Neural cell (in vitro differentiated cells): Measurements from ENCODE around the gene PTH. TPM values are rescaled to one million over a fixed set of nuclear protein-coding genes. Genes with fewer than 3 reads are reported as not detected.

Source experiments
- H2AFZ ChIP-seq: fragments of 200-600, 300-800 bp; sonication (generic), shearing (Covaris generic); 2 replicates; pipeline ENCODE4 v1.6.0; 2014; ENCODE audit warnings: low read depth, mild to moderate bottlenecking, antibody characterized with exemption, low read length, moderate library complexity
- H3F3A ChIP-seq: fragments of 200-600 bp; shearing (Covaris generic); 2 replicates; pipeline ENCODE4 v1.6.1; 2016; ENCODE audit warnings: mild to moderate bottlenecking, moderate library complexity, mixed read lengths, antibody characterized with exemption, low read length; ENCODE audit not compliant: insufficient read depth, poor library complexity, severe bottlenecking
- H3K27ac ChIP-seq: fragments of 200-600, 300-800 bp; sonication (generic), shearing (Covaris generic); 2 replicates; pipeline ENCODE4 v1.5.1; 2014; ENCODE audit warnings: mild to moderate bottlenecking, low read length, moderate library complexity
- H3K27me3 ChIP-seq: fragments of 300-800, 200-600 bp; sonication (generic), shearing (Covaris generic); 2 replicates; pipeline ENCODE4 v1.6.0; 2014; ENCODE audit warnings: mild to moderate bottlenecking, low read depth, low read length, moderate library complexity; ENCODE audit not compliant: insufficient read depth
- H3K36me3 ChIP-seq: fragments of 300-800, 200-600 bp; sonication (generic), shearing (Covaris generic); 2 replicates; pipeline ENCODE4 v1.5.1; 2014; ENCODE audit warnings: mild to moderate bottlenecking, antibody characterized with exemption, low read length, moderate library complexity; ENCODE audit not compliant: insufficient read depth
- H3K4me2 ChIP-seq: fragments of 300-800, 200-600 bp; sonication (generic), shearing (Covaris generic); 2 replicates; pipeline ENCODE4 v1.6.0; 2014; ENCODE audit warnings: mild to moderate bottlenecking, low read length
- H3K4me3 ChIP-seq: fragments of 300-800, 200-600 bp; sonication (generic), shearing (Covaris generic); 2 replicates; pipeline ENCODE4 v1.5.1; 2014; ENCODE audit warnings: mild to moderate bottlenecking, low read length, moderate library complexity
- H3K79me2 ChIP-seq: fragments of 200-600 bp; shearing (Covaris generic); replicated peaks from 2 replicates; pipeline ENCODE4 v1.6.0; 2014; ENCODE audit warnings: mild to moderate bottlenecking, low read length, moderate library complexity; ENCODE audit not compliant: insufficient read depth
- H3K9ac ChIP-seq: fragments of 300-800, 200-600 bp; sonication (generic), shearing (Covaris generic); 2 replicates; pipeline ENCODE4 v1.6.1; 2016; ENCODE audit warnings: mild to moderate bottlenecking, low read length, mixed read lengths
- H3K9me2 ChIP-seq: fragments of 200-600 bp; shearing (Covaris generic); 2 replicates; pipeline ENCODE4 v1.6.1; 2016; ENCODE audit warnings: mild to moderate bottlenecking, low read length, mixed read lengths; ENCODE audit not compliant: insufficient read depth
- H3K9me3 ChIP-seq: fragments of 200-600, 300-800 bp; sonication (generic), shearing (Covaris generic); 2 replicates; pipeline ENCODE4 v1.6.1; 2016; ENCODE audit warnings: mild to moderate bottlenecking, mixed run types, low read length, moderate library complexity, mixed read lengths
- H4K20me1 ChIP-seq: fragments of 200-600 bp; shearing (Covaris generic); 2 replicates; pipeline ENCODE4 v1.6.1; 2016; ENCODE audit warnings: mild to moderate bottlenecking, mixed run types; ENCODE audit not compliant: insufficient read depth
- EP300 ChIP-seq: fragments of 450-650 bp; conservative IDR thresholded peaks from 2 replicates; pipeline ENCODE4 v1.6.1; 2014; ENCODE audit warnings: antibody characterized with exemption, mild to moderate bottlenecking, moderate library complexity; ENCODE audit not compliant: poor library complexity, severe bottlenecking
- EZH2 ChIP-seq: fragments of 200-600, 300-800 bp; shearing (Covaris generic), sonication (generic); IDR thresholded peaks from 2 replicates; pipeline ENCODE4 v1.6.1; 2014; ENCODE audit warnings: antibody characterized with exemption, low read length, borderline replicate concordance, mild to moderate bottlenecking; ENCODE audit not compliant: insufficient read depth, poor library complexity, severe bottlenecking
- MXI1 ChIP-seq: fragments of 450-650 bp; conservative IDR thresholded peaks from 2 replicates; pipeline ENCODE4 v1.6.1; 2014; ENCODE audit warnings: antibody characterized with exemption, mild to moderate bottlenecking; ENCODE audit not compliant: poor library complexity, severe bottlenecking
- POLR2AphosphoS5 ChIP-seq: IDR thresholded peaks from 2 replicates; pipeline ENCODE4 v1.6.1; 2012
- RAD21 ChIP-seq: fragments of 450-650 bp; conservative IDR thresholded peaks from 2 replicates; pipeline ENCODE4 v1.6.1; 2014; ENCODE audit warnings: antibody characterized with exemption, mild to moderate bottlenecking, moderate library complexity
- SMC3 ChIP-seq: fragments of 450-650 bp; conservative IDR thresholded peaks from 2 replicates; pipeline ENCODE4 v1.6.1; 2014; ENCODE audit warnings: antibody characterized with exemption, mild to moderate bottlenecking, moderate library complexity; ENCODE audit not compliant: poor library complexity
- TAF1 ChIP-seq: IDR thresholded peaks from 2 replicates; pipeline ENCODE4 v1.6.1; 2012; ENCODE audit warnings: low read depth
- polyA plus RNA-seq: library from polyadenylated mRNA; depleted of rRNA; stranded (reverse); fragments of >200 nt; gene quantifications from 2 replicates; pipeline ENCODE4 v1.2.3, GENCODE V29; 2014
- TF ChIP-seq, protein P1 (sequence below): fragments of 450-650 bp; IDR thresholded peaks from 2 replicates; pipeline ENCODE4 v1.5.1; 2014; ENCODE audit warnings: antibody characterized with exemption, mild to moderate bottlenecking, moderate library complexity; ENCODE audit not compliant: poor library complexity, severe bottlenecking
- TF ChIP-seq, protein P2 (sequence below): IDR thresholded peaks from 2 replicates; pipeline ENCODE4 v1.6.1; 2012; ENCODE audit warnings: borderline replicate concordance

PTH gene
- polyA plus RNA-seq, 1 donor from 2014 or later = not detected

DNA sequence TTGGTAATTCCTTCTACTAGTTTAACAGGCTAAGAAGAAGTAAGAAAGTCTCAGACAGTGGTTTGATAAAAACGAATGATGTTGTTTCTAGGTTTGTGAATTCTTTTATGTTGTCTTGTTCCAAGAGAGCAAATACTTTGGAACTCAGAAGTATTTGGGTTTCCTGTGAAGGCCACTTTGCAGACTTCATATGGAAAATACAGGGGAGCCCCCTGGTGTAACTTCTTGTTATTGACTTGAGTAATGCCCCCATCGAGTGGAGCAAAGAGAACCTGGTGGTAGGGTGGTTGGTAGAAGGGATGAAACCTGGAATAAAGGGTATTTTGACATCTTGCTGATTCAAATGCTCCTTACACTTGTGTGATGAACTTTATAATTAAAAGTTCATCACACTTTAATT lies 40.0 kb upstream of the PTH start:
- H3K27ac ChIP-seq = no peak overlapping the region
- no peak overlapping the region for H2AFZ ChIP-seq
- no peaks in the 10 kb centered on the region for H3K9me3 ChIP-seq
- H3F3A ChIP-seq = no peaks in the 10 kb centered on the region
- no peak overlapping the region for H3K9ac ChIP-seq
- H3K4me2 ChIP-seq = no peak overlapping the region
- H3K27me3 ChIP-seq = no peaks in the 10 kb centered on the region
- H3K36me3 ChIP-seq = no peaks in the 10 kb centered on the region
- no peaks in the 10 kb centered on the region for H3K79me2 ChIP-seq
- TF ChIP-seq MXI1 = no peak
- TF ChIP-seq EP300 = no peak
- no peak for TF ChIP-seq TAF1
- TF ChIP-seq POLR2AphosphoS5 = no peak
- TF ChIP-seq SMC3 = no peak
- TF ChIP-seq, protein P1, sequence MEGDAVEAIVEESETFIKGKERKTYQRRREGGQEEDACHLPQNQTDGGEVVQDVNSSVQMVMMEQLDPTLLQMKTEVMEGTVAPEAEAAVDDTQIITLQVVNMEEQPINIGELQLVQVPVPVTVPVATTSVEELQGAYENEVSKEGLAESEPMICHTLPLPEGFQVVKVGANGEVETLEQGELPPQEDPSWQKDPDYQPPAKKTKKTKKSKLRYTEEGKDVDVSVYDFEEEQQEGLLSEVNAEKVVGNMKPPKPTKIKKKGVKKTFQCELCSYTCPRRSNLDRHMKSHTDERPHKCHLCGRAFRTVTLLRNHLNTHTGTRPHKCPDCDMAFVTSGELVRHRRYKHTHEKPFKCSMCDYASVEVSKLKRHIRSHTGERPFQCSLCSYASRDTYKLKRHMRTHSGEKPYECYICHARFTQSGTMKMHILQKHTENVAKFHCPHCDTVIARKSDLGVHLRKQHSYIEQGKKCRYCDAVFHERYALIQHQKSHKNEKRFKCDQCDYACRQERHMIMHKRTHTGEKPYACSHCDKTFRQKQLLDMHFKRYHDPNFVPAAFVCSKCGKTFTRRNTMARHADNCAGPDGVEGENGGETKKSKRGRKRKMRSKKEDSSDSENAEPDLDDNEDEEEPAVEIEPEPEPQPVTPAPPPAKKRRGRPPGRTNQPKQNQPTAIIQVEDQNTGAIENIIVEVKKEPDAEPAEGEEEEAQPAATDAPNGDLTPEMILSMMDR = no peak
- TF ChIP-seq, protein P2, sequence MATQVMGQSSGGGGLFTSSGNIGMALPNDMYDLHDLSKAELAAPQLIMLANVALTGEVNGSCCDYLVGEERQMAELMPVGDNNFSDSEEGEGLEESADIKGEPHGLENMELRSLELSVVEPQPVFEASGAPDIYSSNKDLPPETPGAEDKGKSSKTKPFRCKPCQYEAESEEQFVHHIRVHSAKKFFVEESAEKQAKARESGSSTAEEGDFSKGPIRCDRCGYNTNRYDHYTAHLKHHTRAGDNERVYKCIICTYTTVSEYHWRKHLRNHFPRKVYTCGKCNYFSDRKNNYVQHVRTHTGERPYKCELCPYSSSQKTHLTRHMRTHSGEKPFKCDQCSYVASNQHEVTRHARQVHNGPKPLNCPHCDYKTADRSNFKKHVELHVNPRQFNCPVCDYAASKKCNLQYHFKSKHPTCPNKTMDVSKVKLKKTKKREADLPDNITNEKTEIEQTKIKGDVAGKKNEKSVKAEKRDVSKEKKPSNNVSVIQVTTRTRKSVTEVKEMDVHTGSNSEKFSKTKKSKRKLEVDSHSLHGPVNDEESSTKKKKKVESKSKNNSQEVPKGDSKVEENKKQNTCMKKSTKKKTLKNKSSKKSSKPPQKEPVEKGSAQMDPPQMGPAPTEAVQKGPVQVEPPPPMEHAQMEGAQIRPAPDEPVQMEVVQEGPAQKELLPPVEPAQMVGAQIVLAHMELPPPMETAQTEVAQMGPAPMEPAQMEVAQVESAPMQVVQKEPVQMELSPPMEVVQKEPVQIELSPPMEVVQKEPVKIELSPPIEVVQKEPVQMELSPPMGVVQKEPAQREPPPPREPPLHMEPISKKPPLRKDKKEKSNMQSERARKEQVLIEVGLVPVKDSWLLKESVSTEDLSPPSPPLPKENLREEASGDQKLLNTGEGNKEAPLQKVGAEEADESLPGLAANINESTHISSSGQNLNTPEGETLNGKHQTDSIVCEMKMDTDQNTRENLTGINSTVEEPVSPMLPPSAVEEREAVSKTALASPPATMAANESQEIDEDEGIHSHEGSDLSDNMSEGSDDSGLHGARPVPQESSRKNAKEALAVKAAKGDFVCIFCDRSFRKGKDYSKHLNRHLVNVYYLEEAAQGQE = no peak
- TF ChIP-seq RAD21 = no peak
- no peak for TF ChIP-seq EZH2
- H3K4me3 ChIP-seq = no peak overlapping the region
- no peaks in the 10 kb centered on the region for H4K20me1 ChIP-seq
- H3K9me2 ChIP-seq = no peaks in the 10 kb centered on the region

DNA sequence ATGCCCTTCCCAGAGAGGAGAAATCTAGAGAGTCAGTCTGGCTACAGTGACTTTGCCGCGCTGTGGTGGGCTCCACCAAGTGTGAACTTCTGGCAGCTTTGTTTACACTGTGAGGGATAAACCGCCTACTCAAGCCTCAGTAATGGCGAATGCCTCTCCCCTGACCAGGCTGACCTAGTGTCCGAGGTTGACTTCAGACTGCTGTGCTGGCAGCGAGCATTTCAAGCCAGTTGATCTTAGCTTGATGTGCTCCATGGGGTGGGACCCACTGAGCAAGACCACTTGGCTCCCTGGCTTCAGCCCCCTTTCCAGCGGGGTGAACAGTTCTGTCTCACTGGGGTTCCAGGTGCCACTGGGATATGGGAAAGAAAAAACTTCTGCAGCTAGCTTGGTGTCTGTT lies 38.6 kb upstream of the PTH start:
- H3K27ac ChIP-seq = no peak overlapping the region
- H4K20me1 ChIP-seq = no peaks in the 10 kb centered on the region
- H3K4me2 ChIP-seq = no peak overlapping the region
- H3K79me2 ChIP-seq = no peaks in the 10 kb centered on the region
- H3K9ac ChIP-seq = no peak overlapping the region
- no peak for TF ChIP-seq MXI1
- TF ChIP-seq SMC3 = no peak
- TF ChIP-seq EP300 = no peak
- no peak for TF ChIP-seq EZH2
- no peak for TF ChIP-seq RAD21
- TF ChIP-seq POLR2AphosphoS5 = no peak
- no peaks in the 10 kb centered on the region for H3K27me3 ChIP-seq
- H3K9me3 ChIP-seq = no peaks in the 10 kb centered on the region
- H3K36me3 ChIP-seq = no peaks in the 10 kb centered on the region
- H3K9me2 ChIP-seq = no peaks in the 10 kb centered on the region
- H3F3A ChIP-seq = no peaks in the 10 kb centered on the region
- H2AFZ ChIP-seq = no peak overlapping the region
- no peak overlapping the region for H3K4me3 ChIP-seq

DNA sequence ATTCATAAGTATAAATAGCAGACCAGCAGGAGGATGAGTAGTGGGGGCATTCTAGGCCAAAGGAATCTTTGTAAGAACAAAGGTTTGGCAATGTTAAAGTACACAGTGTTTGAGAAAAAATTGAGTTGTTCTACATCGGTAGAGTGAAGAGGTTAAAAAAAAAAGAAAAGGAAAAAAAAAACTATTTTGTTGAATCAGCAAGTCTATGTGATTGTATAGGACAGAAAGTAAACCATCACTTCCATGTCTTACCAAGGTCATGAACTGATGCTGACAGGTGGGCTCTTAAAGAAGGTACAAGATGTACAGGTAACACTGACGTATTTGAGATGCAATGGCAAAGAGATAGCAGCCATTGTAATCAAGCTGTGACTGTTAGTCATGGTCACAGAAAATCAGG lies 29.5 kb upstream of the PTH start:
- Histone ChIP-seq H3K4me3 (no peak overlapping the region), H3K27ac (no peak overlapping the region), H3K4me2 (no peak overlapping the region), H3K9me3 (no peaks in the 10 kb centered on the region), H4K20me1 (no peaks in the 10 kb centered on the region), H3F3A (no peaks in the 10 kb centered on the region), H2AFZ (no peak overlapping the region), H3K79me2 (no peaks in the 10 kb centered on the region), H3K9me2 (no peaks in the 10 kb centered on the region), H3K27me3 (no peaks in the 10 kb centered on the region), H3K36me3 (no peaks in the 10 kb centered on the region), H3K9ac (no peak overlapping the region)
- no peak for TF ChIP-seq SMC3
- no peak for TF ChIP-seq POLR2AphosphoS5
- TF ChIP-seq MXI1 = no peak
